Trophoblast cell (in vitro differentiated cells and primary cell): ENCODE measurements around the gene HINT1.

ENCODE experiments used
- DNase-seq, 2 donors: peaks; one replicate each; pipeline ENCODE4 v3.0.0-alpha.2; 2016
- H2AFZ ChIP-seq: 2 replicates; pipeline ENCODE4 v1.6.1; 2013; ENCODE audit warnings: low read length, moderate library complexity, mild to moderate bottlenecking; ENCODE audit not compliant: insufficient read depth, poor library complexity
- H2AK5ac ChIP-seq: 2 replicates; pipeline ENCODE4 v1.6.1; 2013; ENCODE audit warnings: mild to moderate bottlenecking, low read length
- H2BK120ac ChIP-seq: 2 replicates; pipeline ENCODE4 v1.6.1; 2013; ENCODE audit warnings: low read length, mild to moderate bottlenecking, moderate library complexity; ENCODE audit not compliant: insufficient read depth, poor library complexity
- H2BK12ac ChIP-seq: 2 replicates; pipeline ENCODE4 v1.6.1; 2013; ENCODE audit warnings: mild to moderate bottlenecking, low read length, moderate library complexity
- H2BK5ac ChIP-seq: 2 replicates; pipeline ENCODE4 v1.6.1; 2013; ENCODE audit warnings: low read length, low read depth, moderate library complexity, mild to moderate bottlenecking; ENCODE audit not compliant: poor library complexity
- H3K14ac ChIP-seq: 2 replicates; pipeline ENCODE4 v1.6.1; 2013; ENCODE audit warnings: mild to moderate bottlenecking, low read length
- H3K18ac ChIP-seq: 2 replicates; pipeline ENCODE4 v1.6.1; 2013; ENCODE audit warnings: mild to moderate bottlenecking, low read length
- H3K23ac ChIP-seq: 2 replicates; pipeline ENCODE4 v1.6.1; 2013; ENCODE audit warnings: low read length
- H3K27ac ChIP-seq: 2 replicates; pipeline ENCODE4 v1.5.1; 2013; ENCODE audit warnings: low read depth, mild to moderate bottlenecking, inconsistent platforms, low read length, moderate library complexity
- H3K27me3 ChIP-seq: 2 replicates; pipeline ENCODE4 v1.6.1; 2013; ENCODE audit warnings: inconsistent platforms, mild to moderate bottlenecking, low read length, moderate library complexity; ENCODE audit not compliant: insufficient read depth
- H3K36me3 ChIP-seq, 2 experiments: 1 replicate in 1 of 2; 2 replicates in 1 of 2; pipeline ENCODE4 v1.6.1; 2013; ENCODE audit warnings: low read length in 2 of 2, mild to moderate bottlenecking in 2 of 2, moderate library complexity in 1 of 2; ENCODE audit not compliant: insufficient read depth in 2 of 2, control insufficient read depth in 1 of 2
- H3K4ac ChIP-seq: 2 replicates; pipeline ENCODE4 v1.6.1; 2013; ENCODE audit warnings: low read depth, mild to moderate bottlenecking, low read length, moderate library complexity
- H3K4me1 ChIP-seq, 2 experiments: 1 replicate in 1 of 2; 2 replicates in 1 of 2; pipeline ENCODE4 v1.6.1; 2013; ENCODE audit warnings: low read length in 2 of 2, mild to moderate bottlenecking in 2 of 2, moderate library complexity in 1 of 2; ENCODE audit not compliant: insufficient read depth in 2 of 2, control insufficient read depth in 1 of 2
- H3K4me2 ChIP-seq: 2 replicates; pipeline ENCODE4 v1.6.1; 2013; ENCODE audit warnings: inconsistent platforms, mild to moderate bottlenecking, low read length, moderate library complexity
- H3K4me3 ChIP-seq: 2 replicates; pipeline ENCODE4 v1.5.1; 2013; ENCODE audit warnings: mild to moderate bottlenecking, low read depth, low read length, inconsistent platforms
- H3K79me1 ChIP-seq: one replicate; pipeline ENCODE4 v1.6.1; 2013; ENCODE audit warnings: low read length
- H3K79me2 ChIP-seq: 2 replicates; pipeline ENCODE4 v1.6.1; 2013; ENCODE audit warnings: low read length, mild to moderate bottlenecking; ENCODE audit not compliant: control insufficient read depth, insufficient read depth, poor library complexity
- H3K9ac ChIP-seq: 2 replicates; pipeline ENCODE4 v1.6.1; 2013; ENCODE audit warnings: mild to moderate bottlenecking, low read length
- H3K9me3 ChIP-seq: 2 replicates; pipeline ENCODE4 v1.6.1; 2013; ENCODE audit warnings: low read depth, mild to moderate bottlenecking, control low read depth, inconsistent platforms, low read length; ENCODE audit not compliant: insufficient read depth
- H4K12ac ChIP-seq: 2 replicates; pipeline ENCODE4 v1.6.1; 2013; ENCODE audit warnings: low read depth, mild to moderate bottlenecking, low read length, moderate library complexity
- H4K8ac ChIP-seq: 2 replicates; pipeline ENCODE4 v1.6.1; 2013; ENCODE audit warnings: low read depth, mild to moderate bottlenecking, low read length, moderate library complexity
- H4K91ac ChIP-seq: one replicate; pipeline ENCODE4 v1.6.1; 2013; ENCODE audit warnings: low read depth, mild to moderate bottlenecking, low read length, moderate library complexity
- WGBS: extraction: QIAGEN DNeasy Blood & Tissue Kit; methylation state at CpG from one replicate; pipeline ENCODE4 v1.1.7; 2013; ENCODE audit warnings: missing lambda C conversion rate; ENCODE audit not compliant: insufficient read length, insufficient coverage; ENCODE audit errors: extremely low coverage; 5-methylcytosine and 5-hydroxymethylcytosine counted together

HINT1 gene

GRCh38 chr5:131167615-131168014 is 2.6 kb upstream of the HINT1 start:
- no peak for DNase-seq
- Histone ChIP-seq H3K79me2 (peaks cover 7% of the 10 kb centered on the region), H3K36me3 (no peaks in the 10 kb centered on the region), H3K9ac (no peak overlapping the region), H4K12ac (no peak overlapping the region), H3K79me1 (peaks cover 9% of the 10 kb centered on the region), H3K18ac (no peak overlapping the region), H3K4me1 (peaks cover 0 to 5% of the 10 kb centered on the region in 2 experiments), H3K14ac (no peak overlapping the region), H2AK5ac (no peak overlapping the region), H2BK12ac (no peak overlapping the region), H2BK120ac (no peak overlapping the region), H3K9me3 (no peaks in the 10 kb centered on the region), H2BK5ac (no peak overlapping the region), H4K91ac (no peak overlapping the region), H3K27ac (no peak overlapping the region), H2AFZ (no peak overlapping the region), H3K4ac (no peak overlapping the region), H3K27me3 (no peaks in the 10 kb centered on the region), H3K4me2 (no peak overlapping the region), H3K23ac (no peak overlapping the region), H3K4me3 (no peak overlapping the region), H4K8ac (no peak overlapping the region)
- no CpG with 5 or more reads among the region's 5 CpGs for WGBS

GRCh38 chr5:131164191-131165118 is 601 bp downstream of the HINT1 start:
- Histone ChIP-seq H3K36me3 (peaks cover 9 to 14% of the 10 kb centered on the region in 2 experiments), H2AFZ (peak overlapping the region; percentile 72), H3K4ac (peak overlapping the region; percentile 66), H3K79me2 (peaks cover 7% of the 10 kb centered on the region), H3K9ac (peak overlapping the region; percentile 88), H4K91ac (peak overlapping the region; percentile 80), H2AK5ac (peak overlapping the region; percentile 92), H3K14ac (peak overlapping the region; percentile 99), H2BK12ac (peak overlapping the region; percentile 50), H4K8ac (peak overlapping the region; percentile 86), H3K27ac (peak overlapping the region; percentile 75), H4K12ac (peak overlapping the region; percentile 92), H3K18ac (peak overlapping the region; percentile 86), H3K23ac (no peak overlapping the region), H3K4me1 (no peaks in the 10 kb centered on the region), H3K9me3 (no peaks in the 10 kb centered on the region), H3K79me1 (peaks cover 9% of the 10 kb centered on the region), H3K4me2 (peak overlapping the region; percentile 59), H3K4me3 (peak overlapping the region; percentile 84), H2BK5ac (peak overlapping the region; percentile 79), H2BK120ac (peak overlapping the region; percentile 94), H3K27me3 (no peaks in the 10 kb centered on the region)
- peak; percentile 86 to 88 for DNase-seq
- no CpG with 5 or more reads among the region's 73 CpGs for WGBS

GRCh38 chr5:131163276-131164119 is 1.6 kb downstream of the HINT1 start:
- peaks cover 9% of the 10 kb centered on the region for H3K79me1 ChIP-seq
- H3K79me2 ChIP-seq = peaks cover 7% of the 10 kb centered on the region
- H3K27ac ChIP-seq = no peak overlapping the region
- no peak overlapping the region for H3K23ac ChIP-seq
- no peak overlapping the region for H2BK120ac ChIP-seq
- no peaks in the 10 kb centered on the region for H3K4me1 ChIP-seq
- no peak overlapping the region for H2AFZ ChIP-seq
- H3K4ac ChIP-seq = peak overlapping the region; percentile 91
- H2BK12ac ChIP-seq = no peak overlapping the region
- H3K18ac ChIP-seq = no peak overlapping the region
- peak; percentile 4 to 76 for DNase-seq
- H2BK5ac ChIP-seq = no peak overlapping the region
- peaks cover 9 to 16% of the 10 kb centered on the region in 2 experiments for H3K36me3 ChIP-seq
- H4K12ac ChIP-seq = no peak overlapping the region
- no peak overlapping the region for H3K9ac ChIP-seq
- no CpG with 5 or more reads among the region's 9 CpGs for WGBS
- peak overlapping the region; percentile 52 for H3K4me2 ChIP-seq
- H4K91ac ChIP-seq = peak overlapping the region; percentile 35
- no peaks in the 10 kb centered on the region for H3K9me3 ChIP-seq
- H3K14ac ChIP-seq = no peak overlapping the region
- H3K27me3 ChIP-seq = no peaks in the 10 kb centered on the region
- H4K8ac ChIP-seq = no peak overlapping the region
- no peak overlapping the region for H3K4me3 ChIP-seq
- no peak overlapping the region for H2AK5ac ChIP-seq

GRCh38 chr5:131160134-131160533 is 4.9 kb downstream of the HINT1 start:
- WGBS = no CpG with 5 or more reads among the region's 2 CpGs
- Histone ChIP-seq H2AFZ (no peak overlapping the region), H2BK5ac (no peak overlapping the region), H3K4me1 (no peaks in the 10 kb centered on the region), H3K79me1 (peaks cover 9% of the 10 kb centered on the region), H2AK5ac (no peak overlapping the region), H3K4me3 (no peak overlapping the region), H3K23ac (no peak overlapping the region), H2BK12ac (no peak overlapping the region), H4K8ac (no peak overlapping the region), H4K12ac (no peak overlapping the region), H3K27me3 (no peaks in the 10 kb centered on the region), H2BK120ac (no peak overlapping the region), H3K14ac (no peak overlapping the region), H3K27ac (no peak overlapping the region), H3K9ac (no peak overlapping the region), H3K9me3 (no peaks in the 10 kb centered on the region), H4K91ac (no peak overlapping the region), H3K79me2 (peaks cover 7% of the 10 kb centered on the region), H3K36me3 (peaks cover 12 to 16% of the 10 kb centered on the region in 2 experiments), H3K18ac (no peak overlapping the region), H3K4me2 (no peak overlapping the region), H3K4ac (no peak overlapping the region)
- no peak for DNase-seq
